ENCODE data around the gene PEBP1.
"Not testable (repeated sequence)": the region's sequence is repeated elsewhere in the genome, so short reads cannot be mapped to it uniquely, and the experiment has no call there.

PEBP1 gene

DNA sequence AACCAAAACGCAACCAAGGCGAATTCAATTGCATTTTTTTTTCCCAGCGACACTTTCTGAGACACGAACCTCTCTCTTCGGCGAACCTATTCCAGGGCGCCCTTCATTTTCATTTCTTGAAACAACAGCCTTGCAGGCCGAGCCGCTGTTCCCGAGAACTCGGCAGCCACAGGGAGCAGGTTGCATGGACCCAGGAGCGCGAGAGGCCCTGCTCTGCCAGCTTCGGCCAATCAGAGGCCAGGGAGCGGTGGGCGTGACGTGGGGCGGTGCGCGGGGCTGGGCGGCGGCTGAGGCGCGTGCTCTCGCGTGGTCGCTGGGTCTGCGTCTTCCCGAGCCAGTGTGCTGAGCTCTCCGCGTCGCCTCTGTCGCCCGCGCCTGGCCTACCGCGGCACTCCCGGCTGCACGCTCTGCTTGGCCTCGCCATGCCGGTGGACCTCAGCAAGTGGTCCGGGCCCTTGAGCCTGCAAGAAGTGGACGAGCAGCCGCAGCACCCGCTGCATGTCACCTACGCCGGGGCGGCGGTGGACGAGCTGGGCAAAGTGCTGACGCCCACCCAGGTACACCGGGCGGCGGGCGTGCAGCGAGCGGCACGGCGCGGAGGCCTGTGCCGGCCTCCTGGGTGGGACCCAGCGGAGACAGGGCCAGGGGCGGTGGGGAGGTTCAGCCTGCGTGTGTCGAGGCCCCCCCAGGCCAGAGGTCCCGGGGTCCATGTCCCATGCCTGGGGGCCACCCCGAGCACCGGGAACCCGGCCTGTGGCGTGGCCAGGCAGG lies at the start of gene PEBP1:
TSS of gene PEBP1 (plus strand) at position 337 of the 771 bp plus-strand sequence. CDS start at position 423, 86 bp downstream.
- DNase-seq (ENCODE audit: low spot score) = peak; percentile 86

DNA sequence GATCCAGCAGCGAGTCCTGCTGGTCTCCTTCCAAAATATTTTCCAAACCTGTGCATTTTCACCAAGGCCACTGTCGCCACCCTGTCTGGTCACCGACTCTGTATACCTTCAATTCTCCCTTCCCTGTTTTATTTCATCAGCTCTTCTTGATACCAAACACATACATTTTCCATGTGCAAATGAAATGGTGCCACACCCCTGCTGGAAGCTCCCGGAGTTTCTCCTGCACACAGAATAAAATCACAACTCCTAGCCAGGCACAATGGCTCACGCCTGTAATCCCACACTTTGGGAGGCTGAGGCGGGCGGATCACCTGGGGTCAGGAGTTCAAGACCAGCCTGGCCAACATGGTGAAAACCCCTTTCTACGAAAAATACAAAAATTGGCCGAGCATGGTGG lies 46.1 kb upstream of the PEBP1 start:
- no peak for DNase-seq (ENCODE audit: low spot score)

DNA sequence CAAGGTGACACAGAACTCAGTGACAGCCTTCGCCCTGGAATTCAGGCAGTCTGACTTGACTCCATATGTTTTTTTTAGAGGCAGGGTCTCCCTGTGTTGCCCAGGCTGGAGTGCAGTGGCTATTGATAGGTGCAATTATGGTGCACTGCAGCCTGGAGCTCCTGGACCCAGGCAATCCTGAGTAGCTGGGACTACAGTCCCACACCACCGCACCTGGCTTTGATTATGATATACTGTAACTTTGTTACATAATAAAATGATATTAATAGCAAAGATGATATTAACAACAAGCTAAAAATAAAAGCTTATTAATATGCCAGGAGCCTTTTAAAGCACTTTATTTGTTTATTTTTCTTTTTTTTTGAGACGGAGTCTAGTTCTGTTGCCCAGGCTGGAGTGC lies 41.9 kb upstream of the PEBP1 start:
- no peak for DNase-seq (ENCODE audit: low spot score)

DNA sequence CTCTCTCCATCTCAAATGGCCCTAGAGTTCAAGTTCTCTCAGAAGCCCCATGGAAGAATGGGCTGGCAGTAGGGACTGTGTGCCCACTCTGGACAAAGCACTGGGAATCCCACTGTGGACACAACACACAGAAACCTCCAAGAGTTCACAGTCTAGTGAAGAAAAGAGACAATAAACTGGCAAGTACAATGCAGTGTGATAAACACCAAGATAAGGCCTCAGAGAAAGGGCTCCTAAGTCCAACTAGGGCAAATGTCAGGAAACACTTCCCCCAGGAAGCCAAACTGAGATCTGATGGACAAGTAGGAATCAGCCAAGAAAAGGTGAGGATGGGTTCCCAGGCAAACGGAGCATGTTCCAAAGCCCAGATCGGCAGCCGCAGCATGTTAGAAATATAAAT lies 37.5 kb upstream of the PEBP1 start:
- DNase-seq (ENCODE audit: low spot score) = no peak

DNA sequence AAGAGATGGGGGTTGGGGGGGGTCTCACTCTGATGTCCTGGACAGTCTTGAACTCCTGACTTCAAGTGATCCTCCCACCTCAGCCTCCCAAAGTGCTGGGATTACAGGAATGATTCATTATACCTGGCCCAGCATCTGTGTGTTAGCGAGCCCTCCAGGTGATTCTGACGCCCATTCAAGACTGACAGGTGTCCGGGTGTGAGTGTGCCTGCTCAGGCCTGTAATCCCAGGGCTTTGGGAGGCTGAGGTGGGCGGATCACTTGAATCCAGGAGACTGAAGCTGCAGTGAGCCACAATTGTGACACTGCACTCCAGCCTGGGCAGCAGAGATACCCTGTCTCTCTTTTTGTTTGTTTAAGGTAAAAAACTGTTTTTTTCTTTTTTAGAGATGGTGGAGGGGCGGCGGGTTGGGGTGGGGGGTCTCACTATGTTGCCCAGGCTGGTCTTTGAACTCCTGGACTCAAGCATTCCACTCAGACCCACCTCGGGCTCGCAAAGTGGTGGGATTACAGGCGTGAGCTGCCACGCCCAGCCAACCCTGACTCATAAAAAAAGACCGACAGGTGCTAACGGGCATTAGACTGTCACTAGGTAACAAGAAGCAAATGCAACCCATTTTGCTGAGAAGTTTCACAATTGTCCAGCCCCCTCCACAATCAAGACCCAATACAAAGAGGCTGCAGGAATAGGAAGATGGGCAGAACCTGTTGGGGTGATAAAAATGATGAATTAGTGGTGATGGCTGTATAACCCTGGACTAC lies 36.8 kb upstream of the PEBP1 start:
- DNase-seq (ENCODE audit: low spot score) = no peak

DNA sequence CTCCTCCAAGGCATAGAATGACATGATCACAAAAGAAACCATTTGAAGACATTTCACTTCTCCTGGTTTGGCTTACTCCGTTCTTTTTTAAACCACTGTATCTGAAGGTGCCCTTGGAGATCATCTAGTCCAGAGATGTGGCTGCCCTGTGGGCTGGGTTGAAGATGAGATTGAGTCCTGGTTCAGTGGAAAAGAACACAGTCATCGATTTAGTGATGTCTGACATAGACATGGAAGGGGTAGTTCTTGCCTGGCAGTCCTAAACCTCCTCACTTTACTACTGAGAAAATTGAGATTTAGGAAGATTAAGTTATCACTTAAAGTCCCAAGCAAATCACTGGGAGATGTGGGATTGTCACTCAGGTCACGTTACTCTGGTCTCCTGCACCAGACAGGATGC lies 34.9 kb upstream of the PEBP1 start:
- no peak for DNase-seq (ENCODE audit: low spot score)

DNA sequence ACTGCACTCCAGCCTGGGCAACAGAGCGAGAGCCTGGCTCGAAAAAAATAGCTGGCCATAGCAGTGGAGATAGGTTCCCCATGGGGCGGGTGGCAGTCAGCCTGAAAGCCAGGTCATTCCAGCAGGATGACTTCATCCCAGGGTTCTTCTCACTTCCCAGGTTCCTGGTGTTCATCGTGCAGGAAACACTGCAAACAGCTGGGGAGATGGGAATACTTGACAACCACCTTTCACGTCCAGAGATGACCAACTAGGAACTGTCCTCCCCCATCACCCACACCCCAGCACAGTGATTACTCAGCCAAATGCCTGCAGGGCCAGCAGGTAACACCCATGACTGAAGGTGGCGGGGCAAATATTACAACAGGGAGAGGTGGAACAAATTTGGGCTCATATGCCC lies 33.9 kb upstream of the PEBP1 start:
- no peak for DNase-seq (ENCODE audit: low spot score)

DNA sequence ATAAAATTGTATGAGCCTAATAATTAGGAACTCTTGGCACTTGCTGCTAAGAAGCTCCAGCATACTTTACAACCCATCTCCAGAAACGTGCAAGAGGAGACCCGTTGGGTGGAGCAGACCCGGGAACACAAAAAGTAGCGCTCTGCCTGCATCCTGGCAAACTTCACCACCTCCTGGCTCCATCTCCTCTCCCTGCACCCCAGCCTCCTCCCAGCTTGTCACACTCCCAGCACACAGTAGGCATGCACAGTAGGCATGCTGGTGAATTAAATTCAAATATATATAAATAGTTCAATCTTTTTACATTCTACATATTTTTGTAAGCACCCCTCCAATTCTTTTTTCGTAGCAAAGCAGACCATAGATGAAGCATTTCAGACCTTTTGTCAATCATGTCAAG lies 33.3 kb upstream of the PEBP1 start:
- DNase-seq (ENCODE audit: low spot score) = no peak

DNA sequence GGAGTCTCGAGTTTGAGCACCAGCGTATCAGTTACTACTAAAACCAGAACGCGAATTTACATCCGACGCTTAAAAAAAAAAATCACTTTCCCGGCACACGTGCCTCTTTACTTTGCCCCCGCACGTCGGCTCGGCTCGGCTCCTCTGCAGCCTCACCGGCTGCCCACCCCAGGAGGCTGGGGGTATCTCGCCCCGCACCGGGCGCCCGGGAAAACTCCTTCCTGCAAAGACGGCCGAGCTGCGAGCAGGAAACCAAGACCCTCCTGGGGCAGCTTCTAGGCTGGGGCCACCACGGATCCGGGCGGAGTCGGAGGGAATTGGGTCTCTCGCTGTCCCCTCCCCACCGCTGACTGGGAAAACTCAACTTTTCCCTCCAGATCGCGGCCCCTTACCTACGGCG lies 32.7 kb upstream of the PEBP1 start:
- DNase-seq (ENCODE audit: low spot score) = no peak

DNA sequence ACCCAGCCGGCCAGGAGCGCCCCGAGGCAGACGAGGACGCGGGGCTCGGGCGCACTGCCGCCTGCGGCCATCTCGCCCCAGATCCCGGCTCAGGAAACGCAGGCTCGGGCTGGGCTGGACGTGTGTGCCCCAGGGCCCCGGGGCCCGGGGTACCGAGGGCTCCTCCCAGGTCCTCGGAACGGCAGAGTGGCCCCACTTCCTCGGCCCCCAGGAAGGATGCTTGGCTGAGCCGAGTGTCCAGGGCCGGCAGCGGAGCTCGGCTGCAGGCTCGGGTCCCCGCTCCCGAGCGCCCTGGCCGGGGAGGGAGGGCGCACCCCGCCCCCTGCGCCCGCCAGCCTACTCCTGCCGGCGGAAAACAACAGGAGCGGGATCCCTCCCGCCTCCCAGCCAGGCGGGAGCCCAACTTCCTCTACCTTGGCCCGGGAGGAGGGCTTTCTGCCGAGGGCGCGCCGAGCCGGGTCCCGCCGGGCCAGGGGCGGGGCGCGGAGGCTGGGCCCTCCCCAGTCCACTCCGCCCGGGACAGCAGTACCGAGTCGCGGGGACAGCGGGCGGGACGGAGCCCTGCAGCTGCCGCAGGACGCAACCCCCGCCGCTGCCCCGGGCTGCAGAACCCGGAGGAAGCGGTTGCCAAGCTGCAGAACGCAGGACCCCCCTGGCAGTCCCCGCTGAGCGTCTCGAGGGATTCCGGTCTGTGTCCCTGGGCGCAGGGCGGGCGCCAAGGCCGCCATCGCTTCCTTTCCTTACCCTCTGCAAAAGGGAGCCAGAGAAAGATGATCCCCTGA lies 32.1 kb upstream of the PEBP1 start, which contains the start of gene VSIG10:
TSS of gene VSIG10 (minus strand) at position 411 of the 782 bp plus-strand sequence. CDS start at position 71, 340 bp downstream.
- DNase-seq (ENCODE audit: low spot score) = peak; percentile 72

DNA sequence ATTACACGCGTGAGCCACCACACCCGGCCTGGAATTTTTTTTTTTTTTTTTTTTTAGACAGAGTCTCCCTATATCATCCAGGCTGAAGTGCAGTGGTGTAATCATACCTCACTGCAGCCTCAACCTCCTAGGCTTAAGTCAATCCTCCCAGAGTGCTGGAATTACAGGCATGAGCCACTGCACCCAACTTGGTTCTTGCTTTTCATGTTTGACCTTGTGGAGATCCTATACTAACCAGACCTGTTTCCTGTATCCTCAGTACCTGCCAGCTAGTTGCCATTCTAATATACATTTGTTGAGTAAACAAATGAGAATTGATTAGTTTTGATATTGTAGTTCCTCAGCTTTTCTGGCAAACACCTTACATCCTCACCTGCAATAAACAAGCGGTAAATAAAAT lies 28.9 kb upstream of the PEBP1 start:
- no peak for DNase-seq (ENCODE audit: low spot score)

DNA sequence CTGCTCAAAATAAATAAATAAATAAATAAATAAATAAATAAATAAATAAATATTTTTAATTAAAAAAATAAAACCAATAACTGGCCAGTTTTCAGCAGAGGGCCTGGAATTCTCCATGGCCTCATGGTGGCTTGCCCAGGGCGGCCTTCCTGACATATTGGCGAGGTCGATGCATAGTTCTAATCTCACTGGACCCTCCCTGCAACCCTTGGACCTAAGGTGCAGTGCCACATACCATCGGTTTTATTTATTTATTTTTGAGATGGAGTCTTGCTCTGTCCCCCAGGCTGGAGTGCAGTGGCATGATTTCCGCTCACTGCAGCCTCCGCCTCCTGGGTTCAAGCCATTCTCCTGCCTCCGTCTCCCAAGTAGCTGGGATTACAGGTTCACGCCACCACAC lies 28.2 kb upstream of the PEBP1 start:
- DNase-seq (ENCODE audit: low spot score) = no peak

DNA sequence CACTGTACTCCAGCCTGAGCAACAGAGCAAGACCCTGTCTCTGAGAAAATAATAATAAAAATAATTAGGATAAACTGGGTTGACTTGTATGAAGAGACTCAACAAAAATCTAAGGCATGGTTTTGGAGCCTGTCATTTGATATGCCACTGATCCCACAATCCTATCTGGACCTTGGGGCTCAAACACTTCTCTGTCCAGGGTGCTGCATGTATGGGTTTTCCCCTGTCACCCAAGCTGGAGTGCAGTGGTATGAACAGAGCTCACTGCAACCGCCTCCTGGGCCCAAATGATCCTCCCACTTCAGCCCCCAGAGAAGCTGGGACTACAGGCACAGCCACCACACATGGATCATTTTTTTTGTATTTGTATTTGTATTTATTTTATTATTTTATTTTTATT lies 26.8 kb upstream of the PEBP1 start:
- no peak for DNase-seq (ENCODE audit: low spot score)

DNA sequence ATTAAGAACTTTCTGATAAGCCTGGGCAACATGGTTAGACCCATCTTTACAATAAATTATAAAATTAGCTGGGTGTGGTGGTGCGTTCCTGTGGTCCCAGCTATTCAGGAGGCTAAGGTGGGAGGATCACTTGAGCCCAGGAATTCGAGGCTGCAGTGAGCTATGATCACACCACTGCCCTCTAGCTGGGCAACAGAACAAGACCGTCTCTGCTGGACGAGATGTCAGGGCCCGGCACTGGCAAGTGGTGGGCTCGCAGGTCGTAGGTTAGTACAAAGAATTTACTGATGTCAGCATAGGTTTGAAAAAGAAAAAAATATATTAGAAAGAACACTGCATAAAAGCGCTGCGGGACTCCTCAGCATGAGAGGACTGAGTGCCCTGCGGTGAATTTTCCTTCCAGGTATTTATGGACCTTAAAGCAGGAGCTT lies 16.5 kb upstream of the PEBP1 start:
- no peak for DNase-seq (ENCODE audit: low spot score)

DNA sequence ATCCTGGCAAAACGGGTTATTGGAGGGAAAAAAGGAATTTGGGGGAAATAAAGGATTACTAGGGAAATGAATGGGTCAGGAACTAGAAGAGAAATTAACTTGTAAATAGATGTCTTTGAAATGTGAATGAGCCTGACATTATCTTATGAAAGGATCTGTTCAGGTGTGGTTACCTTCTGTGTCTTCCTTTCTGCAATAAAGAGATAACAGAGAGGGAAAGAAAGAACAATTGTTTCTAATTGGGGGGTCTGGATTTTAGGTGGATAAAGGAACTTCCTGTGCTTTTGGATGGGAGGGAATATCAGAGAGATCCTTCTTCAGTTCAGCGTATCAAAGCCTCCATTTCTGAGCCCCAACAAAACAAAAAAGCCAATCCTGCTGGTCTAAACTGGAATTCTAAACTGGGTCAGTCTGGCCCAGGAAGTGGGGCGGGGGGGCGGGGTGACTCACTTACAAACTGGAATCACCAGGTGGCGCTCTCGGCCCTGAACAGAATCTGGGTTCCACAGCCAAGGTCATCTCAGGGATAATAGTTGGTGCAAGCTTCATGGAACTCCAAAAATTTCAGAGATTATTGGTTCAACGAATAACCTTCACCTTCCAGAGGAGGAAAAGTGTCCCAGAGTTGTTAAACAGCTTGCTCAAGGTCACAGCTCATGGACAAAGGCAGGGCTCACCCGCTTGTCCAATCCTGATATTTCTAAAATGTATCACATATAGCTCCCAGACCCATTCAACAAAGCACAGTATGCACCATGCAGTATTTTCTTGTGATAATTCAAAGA lies 15.2 kb upstream of the PEBP1 start:
- DNase-seq (ENCODE audit: low spot score) = peak; percentile 61

DNA sequence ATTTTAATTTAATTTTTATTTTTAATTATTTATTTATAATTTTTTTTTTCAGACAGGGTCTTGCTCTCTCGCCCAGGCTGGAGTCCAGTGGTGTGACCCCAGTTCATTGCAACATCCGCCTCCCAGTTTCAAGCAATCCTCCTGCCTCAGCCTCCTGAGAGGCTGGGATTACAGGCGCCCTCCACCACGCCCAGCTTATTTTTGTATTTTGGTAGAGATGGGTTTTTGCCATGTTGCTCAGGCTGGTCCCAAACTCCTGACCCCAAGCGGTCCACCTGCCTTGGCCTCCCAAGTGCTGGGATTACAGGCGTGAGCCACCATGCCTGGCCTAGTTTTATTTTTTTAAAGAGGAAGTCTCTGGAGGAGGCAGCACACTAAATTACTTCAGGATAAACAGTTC lies 13.7 kb upstream of the PEBP1 start:
- no peak for DNase-seq (ENCODE audit: low spot score)

DNA sequence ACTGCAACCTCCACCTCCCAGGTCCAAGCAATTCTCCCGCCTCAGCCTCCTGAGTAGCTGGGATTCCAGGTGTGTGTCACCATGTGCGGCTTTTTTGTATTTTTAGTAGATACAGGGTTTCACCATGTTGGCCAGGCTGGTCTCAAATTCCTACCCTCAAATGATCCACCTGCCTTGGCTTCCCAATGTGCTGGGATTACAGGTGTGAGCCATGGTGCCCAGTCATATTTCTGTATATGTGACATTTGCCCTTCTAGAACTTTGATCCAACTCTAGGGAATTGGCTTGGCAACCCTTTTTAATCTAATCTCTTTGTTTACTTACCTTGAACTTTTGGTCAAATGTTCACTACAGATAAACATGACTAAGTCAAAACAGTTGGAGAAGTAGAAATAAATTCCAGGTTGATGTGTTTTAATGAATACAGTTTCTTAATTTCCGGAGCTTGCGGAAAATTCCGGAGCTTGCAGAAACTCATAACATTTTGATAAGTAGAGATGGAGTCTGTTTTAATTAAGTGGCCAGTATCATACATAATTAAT lies 11.5 kb upstream of the PEBP1 start:
- no peak for DNase-seq (ENCODE audit: low spot score)

DNA sequence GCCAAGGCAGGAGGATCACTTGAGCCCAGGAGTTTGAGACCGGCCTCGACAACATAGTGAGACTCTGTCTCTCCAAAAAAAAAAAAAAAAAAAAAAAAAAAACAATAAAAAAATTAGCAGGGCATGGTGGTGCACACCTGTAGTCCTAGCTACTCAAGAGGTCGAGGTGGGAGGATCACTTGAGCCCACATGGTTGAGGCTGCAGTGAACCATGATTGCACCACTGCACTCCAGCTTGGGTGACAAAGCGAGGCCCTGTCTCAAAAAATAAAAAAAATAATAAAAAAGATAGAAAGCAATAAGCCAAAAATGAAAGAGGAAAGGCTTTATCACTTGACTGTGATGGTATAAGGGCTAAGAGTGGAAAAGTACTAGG lies 10.2 kb upstream of the PEBP1 start:
- no peak for DNase-seq (ENCODE audit: low spot score)

DNA sequence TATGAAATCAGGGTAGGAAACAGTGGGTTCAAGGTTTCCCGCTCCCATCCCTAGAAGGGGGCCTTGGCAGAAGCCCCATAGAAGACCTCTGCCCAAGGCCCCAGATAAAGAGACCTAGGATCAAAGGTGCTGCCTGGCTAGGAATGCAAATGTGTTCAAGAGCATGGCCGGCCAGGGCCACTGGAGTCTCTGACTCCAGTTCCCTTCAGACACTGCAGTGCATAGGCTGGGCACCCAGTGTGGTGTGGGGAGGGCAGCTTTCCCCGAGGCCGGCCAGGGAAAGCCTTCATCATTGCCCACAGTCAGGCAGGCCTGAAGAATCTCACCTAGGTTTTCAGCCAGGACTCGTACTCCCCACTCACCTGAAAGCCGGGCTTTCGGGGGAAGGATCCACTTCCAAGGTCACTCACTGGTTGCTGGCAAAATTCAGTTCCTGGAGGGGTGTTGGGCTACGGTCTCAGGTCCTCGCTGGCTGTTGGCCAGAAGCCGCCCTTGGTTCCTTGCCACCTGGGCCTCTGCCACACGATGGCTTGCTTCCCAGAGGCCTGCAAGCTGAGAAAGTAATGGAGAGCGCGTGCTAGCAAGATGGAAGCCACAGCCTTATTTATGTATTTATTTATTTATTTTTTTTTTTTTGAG lies 9.7 kb upstream of the PEBP1 start:
- DNase-seq (ENCODE audit: low spot score) = no peak

DNA sequence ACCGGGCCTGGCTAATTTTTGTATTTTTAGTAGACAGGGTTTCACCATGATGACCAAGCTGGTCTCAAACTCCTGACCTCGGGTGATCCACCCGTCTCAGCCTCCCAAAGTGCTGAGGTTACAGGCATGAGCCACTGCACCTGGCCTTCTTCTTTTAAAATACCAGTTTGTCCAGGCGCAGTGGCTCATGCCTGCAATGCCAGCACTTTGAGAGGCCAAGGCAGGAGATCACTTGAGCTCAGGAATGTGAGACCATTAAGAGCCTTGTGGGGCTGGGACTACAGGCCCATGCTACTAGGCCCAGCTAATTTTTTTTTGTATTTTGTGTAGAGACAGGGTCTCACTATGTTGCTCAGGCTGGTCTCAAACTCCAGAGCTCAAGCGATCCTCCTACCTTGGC lies 8.1 kb upstream of the PEBP1 start:
- DNase-seq (ENCODE audit: low spot score) = no peak

DNA sequence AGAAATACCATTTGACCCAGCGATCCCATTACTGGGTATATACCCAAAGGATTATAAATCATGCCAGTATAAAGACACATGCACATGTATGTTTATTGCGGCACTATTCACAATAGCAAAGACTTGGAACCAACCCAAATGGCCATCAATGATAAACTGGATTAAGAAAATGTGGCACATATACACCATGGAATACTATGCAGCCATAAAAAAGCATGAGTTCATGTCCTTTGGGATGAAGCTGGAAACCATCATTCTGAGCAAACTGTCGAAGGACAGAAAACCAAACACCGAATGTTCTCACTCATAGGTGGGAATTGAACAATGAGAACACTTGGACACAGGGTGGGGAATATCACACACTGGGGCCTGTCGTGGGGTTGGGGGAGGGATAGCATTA lies 6.5 kb upstream of the PEBP1 start:
- DNase-seq (ENCODE audit: low spot score) = not testable (repeated sequence)

Data from HuH-7 (cell line).